22Rv1 (cell line): ENCODE results near the gene RPUSD1.

Experiments used
- CTCF ChIP-seq: fragments of 450-650 bp; IDR thresholded peaks from 2 replicates; pipeline ENCODE4 v1.5.1; 2017; ENCODE audit warnings: mild to moderate bottlenecking
- ZFX ChIP-seq: fragments of 450-650 bp; IDR thresholded peaks from 2 replicates; pipeline ENCODE4 v1.6.1; 2017; ENCODE audit warnings: antibody characterized with exemption, borderline replicate concordance

GRCh38 chr16:767743-768235 is 20.4 kb downstream of the RPUSD1 start:
- TF ChIP-seq CTCF (no peak), ZFX (no peak)
